HepG2 (cell line): Measurements from ENCODE around the gene NOP56. TPM values are rescaled to one million over a fixed set of nuclear protein-coding genes. Genes with fewer than 3 reads are reported as not detected.

Source experiments
- ATAC-seq: fragments of 200-7000 bp; cut with Tn5 transposase; 3 replicates; pipeline ENCODE4 v1.9.1; 2020; ENCODE audit warnings: mild to moderate bottlenecking, moderate library complexity
- BruUV-seq: library from RNA; stranded (reverse); fragments of 400-500 nt; replicated peaks from 2 replicates; lab custom pipeline; 2021; lab: Mats Ljungman, UMichigan
- CTCF ChIA-PET: fragments of 300-600 bp; formaldehyde crosslinking; extraction: SDS; loops from one replicate; lab custom pipeline; 2021; ENCODE audit warnings: low total read pairs, inconsistent platforms, low intra/inter-chr PET ratio; lab: Yijun Ruan, JAX
- POLR2A ChIA-PET: fragments of 350-600 bp; sonication (Branson Sonifier 250); formaldehyde crosslinking; loops from one replicate; lab custom pipeline; 2020; ENCODE audit warnings: antibody characterized with exemption, inconsistent platforms; lab: Yijun Ruan, JAX
- DNase-seq: peaks from one replicate; pipeline ENCODE4 v3.0.0-alpha.2; 2015; ENCODE audit warnings: low spot score
- FAIRE-seq: peaks from 3 replicates; lab custom pipeline; 2011; peaks lifted over from hg19 to GRCh38; lab: Jason Lieb, UNC
- H2AFZ ChIP-seq: one replicate; pipeline ENCODE4 v1.6.1; 2011; ENCODE audit warnings: low read length, inconsistent platforms
- H3K27ac ChIP-seq: fragments of 300-600 bp; 3 replicates; pipeline ENCODE4 v1.8.0; 2011; ENCODE audit warnings: mixed run types, mild to moderate bottlenecking, mixed read lengths, low read length, inconsistent platforms; ENCODE audit not compliant: insufficient read depth; ENCODE audit errors: extremely low read length
- H3K27me3 ChIP-seq, 2 experiments: fragments of 200-600 bp in 1 of 2; 2 replicates in 1 of 2; 3 replicates in 1 of 2; pipeline versions ENCODE4 v1.6.0 to v1.8.0; 2011; ENCODE audit warnings: low read length in 2 of 2, mild to moderate bottlenecking in 2 of 2, moderate library complexity in 2 of 2, inconsistent platforms in 1 of 2; ENCODE audit not compliant: insufficient read depth in 2 of 2, control insufficient read depth in 1 of 2
- H3K36me3 ChIP-seq, 2 experiments: fragments of 200-600 bp in 1 of 2; replicated peaks in 1 of 2; 2 replicates in 1 of 2; 3 replicates in 1 of 2; pipeline versions ENCODE4 v1.5.1 to v1.8.0; 2011; ENCODE audit warnings: low read length in 2 of 2, inconsistent platforms in 1 of 2; ENCODE audit not compliant: insufficient read depth in 2 of 2, control insufficient read depth in 1 of 2
- H3K4me1 ChIP-seq: 2 replicates; pipeline ENCODE4 v1.5.1; 2012; ENCODE audit warnings: low read length, inconsistent platforms; ENCODE audit not compliant: insufficient read depth
- H3K4me2 ChIP-seq: 2 replicates; pipeline ENCODE4 v1.6.0; 2011; ENCODE audit warnings: low read depth, low read length, inconsistent platforms
- H3K4me3 ChIP-seq, 3 experiments: fragments of 200-600 bp in 1 of 3; sonication (generic), shearing (Covaris generic) in 1 of 3; replicated peaks in 1 of 3; 2 replicates each; pipeline ENCODE4 v1.5.1; 2011 to 2016; ENCODE audit warnings: low read length in 3 of 3, inconsistent platforms in 2 of 3, low read depth in 2 of 3, mild to moderate bottlenecking in 2 of 3, control low read depth in 1 of 3, mixed read lengths in 1 of 3; ENCODE audit not compliant: insufficient read depth in 1 of 3
- H3K79me2 ChIP-seq: one replicate; pipeline ENCODE4 v1.6.1; 2011; ENCODE audit warnings: low read length, inconsistent platforms; ENCODE audit not compliant: insufficient read depth
- H3K9ac ChIP-seq: 2 replicates; pipeline ENCODE4 v1.6.0; 2011; ENCODE audit warnings: mild to moderate bottlenecking, low read depth, low read length, inconsistent platforms; ENCODE audit not compliant: insufficient read depth
- H3K9me3 ChIP-seq: 2 replicates; pipeline ENCODE4 v1.5.1; 2012; ENCODE audit warnings: mild to moderate bottlenecking, low read length
- H4K20me1 ChIP-seq: 2 replicates; pipeline ENCODE4 v1.6.0; 2011; ENCODE audit warnings: inconsistent platforms, mild to moderate bottlenecking, low read length, moderate library complexity; ENCODE audit not compliant: insufficient read depth
- ATF6 ChIP-seq: sonication (generic); formaldehyde crosslinking; conservative IDR thresholded peaks from 2 replicates; pipeline ENCODE4 v1.4.0; 2020; ENCODE audit warnings: missing genetic modification reagents
- PHF20 ChIP-seq: sonication (generic); formaldehyde crosslinking; IDR thresholded peaks from 2 replicates; pipeline ENCODE4 v1.5.0; 2020; ENCODE audit warnings: mild to moderate bottlenecking, missing genetic modification reagents
- RAD51 ChIP-seq: fragments of 450-650 bp; IDR thresholded peaks from 2 replicates; pipeline ENCODE4 v1.6.1; 2016; ENCODE audit warnings: borderline replicate concordance
- WGBS: methylation state at CpG from one replicate; pipeline ENCODE4 v1.1.6; 2017; ENCODE audit warnings: low lambda C conversion rate; 5-methylcytosine and 5-hydroxymethylcytosine counted together
- in situ Hi-C: cut with HindIII; loops from 2 replicates; pipeline ENCODE4 v1.10.0; 2017; ENCODE audit warnings: low pct_unique_long_range_greater_than_20kb; ENCODE audit not compliant: extremely low pct_ligation_motif_present
- intact Hi-C: fragments of 100-400 bp; cut with micrococcal nuclease; formaldehyde crosslinking; loops from one replicate; pipeline ENCODE4 v1.10.0; 2022; ENCODE audit not compliant: unreplicated experiment
- polyA plus RNA-seq, 8 experiments: library from polyadenylated mRNA; depleted of rRNA in 3 of 8; stranded (reverse) in 7 of 8; unstranded in 1 of 8; fragments of >200 nt; fragmentation: Illumina TruSeq in 4 of 8; extraction: Trizol in 4 of 8; gene quantifications; 2 replicates each; pipeline versions ENCODE4 v1.2.1 to v1.2.3, GENCODE V29; 2011 to 2016; ENCODE audit warnings: low read depth in 4 of 8, missing spikeins in 1 of 8, mixed read lengths in 1 of 8; ENCODE audit not compliant: insufficient read depth in 1 of 8
- total RNA-seq, 5 experiments: library from RNA; depleted of rRNA; stranded (reverse); fragments of >200 nt; fragmentation: Illumina TruSeq; extraction: Trizol; gene quantifications; 2 replicates each; pipeline ENCODE4 v1.2.3, GENCODE V29; 2016; ENCODE audit warnings: low read depth in 1 of 5
- TF ChIP-seq, protein P1 (sequence below): sonication (generic); formaldehyde crosslinking; IDR thresholded peaks from 2 replicates; pipeline ENCODE4 v1.8.1; 2023; ENCODE audit warnings: mild to moderate bottlenecking, missing genetic modification reagents
- TF ChIP-seq, protein P2 (sequence below): IDR thresholded peaks from 2 replicates; pipeline ENCODE4 v1.6.1; 2016; ENCODE audit warnings: missing compliant biosample characterization, missing genetic modification reagents, borderline replicate concordance
- TF ChIP-seq, protein P3 (sequence below): sonication (generic); formaldehyde crosslinking; IDR thresholded peaks from 2 replicates; pipeline ENCODE4 v1.5.1; 2020; ENCODE audit warnings: mild to moderate bottlenecking, missing genetic modification reagents, borderline replicate concordance

The NOP56 gene
- total and polyA plus RNA-seq, 2 of the 13 experiments (the other 11 are each of a cell fraction or from before 2014, with no cell fraction given), result 369 to 1,116 TPM

DNA sequence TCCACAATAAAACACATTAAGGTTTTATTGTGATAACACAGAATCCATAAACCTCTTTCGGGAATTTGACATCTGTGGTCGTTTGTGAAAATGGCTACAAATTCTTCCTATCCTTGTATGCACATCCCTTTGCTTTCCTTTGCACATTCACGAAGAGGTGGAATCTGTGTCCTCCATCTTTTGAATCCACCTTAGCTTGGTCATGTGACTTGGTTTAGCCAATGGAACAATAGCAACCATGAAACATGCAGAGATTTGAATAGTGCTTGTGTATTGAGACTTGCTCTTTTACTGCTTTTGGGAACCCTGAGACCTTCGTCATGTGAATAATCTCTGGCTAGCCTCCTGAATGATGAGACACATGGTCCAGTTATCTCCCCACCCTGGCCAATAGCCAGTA lies 49.7 kb upstream of the NOP56 start:
- Histone ChIP-seq H3K4me2 (no peak overlapping the region), H4K20me1 (no peaks in the 10 kb centered on the region), H3K9me3 (peaks cover 25% of the 10 kb centered on the region), H3K27me3 (no peaks in the 10 kb centered on the region; a peak in 1 of 5 replicates), H3K27ac (no peak overlapping the region), H3K36me3 (no peaks in the 10 kb centered on the region), H3K4me1 (no peaks in the 10 kb centered on the region), H3K4me3 (no peak overlapping the region), H2AFZ (no peak overlapping the region), H3K9ac (no peak overlapping the region), H3K79me2 (no peaks in the 10 kb centered on the region)
- 9% methylated on average over 4 of the region's 4 CpGs for WGBS
- intact Hi-C loops, result no loop called here
- BruUV-seq, result no TSS peak
- in situ Hi-C loops, result no loop called here
- POLR2A ChIA-PET, result interaction anchor here (1.5 kb wide), 1 partner anchor 49 kb away, joined by 3 read pairs; the partner anchor contains the start of gene NOP56
- DNase-seq, result no peak
- TF ChIP-seq PHF20 (CRISPR knock-in tag) (no peak), RAD51 (peak; percentile 53; the same call in 1 of the 2 replicates)
- TF ChIP-seq, protein P1, sequence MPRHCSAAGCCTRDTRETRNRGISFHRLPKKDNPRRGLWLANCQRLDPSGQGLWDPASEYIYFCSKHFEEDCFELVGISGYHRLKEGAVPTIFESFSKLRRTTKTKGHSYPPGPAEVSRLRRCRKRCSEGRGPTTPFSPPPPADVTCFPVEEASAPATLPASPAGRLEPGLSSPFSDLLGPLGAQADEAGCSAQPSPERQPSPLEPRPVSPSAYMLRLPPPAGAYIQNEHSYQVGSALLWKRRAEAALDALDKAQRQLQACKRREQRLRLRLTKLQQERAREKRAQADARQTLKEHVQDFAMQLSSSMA (CRISPR knock-in tag), result no peak
- CTCF ChIA-PET, result no interaction called here
- no peak for FAIRE-seq
- ATAC-seq, result no peak

DNA sequence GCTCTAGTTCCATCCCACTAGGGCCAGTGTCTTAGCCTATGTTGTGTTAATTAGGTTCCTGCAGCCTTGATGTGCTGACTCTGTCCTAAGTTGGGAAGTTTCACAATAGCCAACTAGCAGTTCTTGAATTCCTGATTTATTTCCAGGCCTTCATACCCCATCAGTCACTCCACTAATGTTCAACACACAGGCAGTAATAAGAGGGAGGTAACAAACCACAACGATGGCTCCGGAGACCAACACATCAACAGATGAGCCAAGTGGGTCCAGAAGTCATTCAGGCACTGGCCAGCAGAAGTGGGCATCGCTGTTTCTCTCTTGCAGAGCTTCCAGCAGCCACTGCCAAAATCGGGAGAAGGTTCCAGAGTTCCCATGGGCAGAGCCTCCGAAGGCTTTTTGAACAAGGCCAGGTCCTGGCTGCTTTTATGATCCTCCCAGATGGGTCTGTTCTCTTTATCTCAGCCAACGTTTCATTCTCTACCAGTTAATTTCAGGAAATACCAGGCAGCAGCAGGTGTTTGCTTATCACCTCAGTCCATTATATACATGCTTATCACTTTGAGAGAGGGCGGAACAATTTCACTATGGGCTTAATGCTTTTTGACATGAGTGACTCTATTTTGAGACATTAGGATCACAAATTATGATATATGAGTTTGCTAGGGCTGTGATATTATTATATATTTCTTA lies 48.5 kb upstream of the NOP56 start:
- Histone ChIP-seq H3K4me2 (no peak overlapping the region), H3K4me1 (no peaks in the 10 kb centered on the region), H3K36me3 (no peaks in the 10 kb centered on the region), H3K9me3 (peaks cover 25% of the 10 kb centered on the region), H3K4me3 (no peak overlapping the region), H4K20me1 (no peaks in the 10 kb centered on the region), H3K27ac (no peak overlapping the region), H3K9ac (no peak overlapping the region), H3K79me2 (no peaks in the 10 kb centered on the region), H2AFZ (no peak overlapping the region), H3K27me3 (no peaks in the 10 kb centered on the region; a peak in 1 of 5 replicates)
- BruUV-seq, result no TSS peak
- no peak for DNase-seq
- no peak for FAIRE-seq
- 29% methylated on average over 5 of the region's 7 CpGs for WGBS
- in situ Hi-C loops (no loop called here), intact Hi-C loops (no loop called here)
- POLR2A ChIA-PET, result interaction anchor here (1.5 kb wide), 1 partner anchor 48 kb away, joined by 3 read pairs; the partner anchor contains the start of gene NOP56
- ATAC-seq, result no peak
- CTCF ChIA-PET, result no interaction called here
- TF ChIP-seq, protein P2, sequence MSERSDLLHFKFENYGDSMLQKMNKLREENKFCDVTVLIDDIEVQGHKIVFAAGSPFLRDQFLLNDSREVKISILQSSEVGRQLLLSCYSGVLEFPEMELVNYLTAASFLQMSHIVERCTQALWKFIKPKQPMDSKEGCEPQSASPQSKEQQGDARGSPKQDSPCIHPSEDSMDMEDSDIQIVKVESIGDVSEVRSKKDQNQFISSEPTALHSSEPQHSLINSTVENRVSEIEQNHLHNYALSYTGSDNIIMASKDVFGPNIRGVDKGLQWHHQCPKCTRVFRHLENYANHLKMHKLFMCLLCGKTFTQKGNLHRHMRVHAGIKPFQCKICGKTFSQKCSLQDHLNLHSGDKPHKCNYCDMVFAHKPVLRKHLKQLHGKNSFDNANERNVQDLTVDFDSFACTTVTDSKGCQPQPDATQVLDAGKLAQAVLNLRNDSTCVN, result no peak
- TF ChIP-seq, protein P3, sequence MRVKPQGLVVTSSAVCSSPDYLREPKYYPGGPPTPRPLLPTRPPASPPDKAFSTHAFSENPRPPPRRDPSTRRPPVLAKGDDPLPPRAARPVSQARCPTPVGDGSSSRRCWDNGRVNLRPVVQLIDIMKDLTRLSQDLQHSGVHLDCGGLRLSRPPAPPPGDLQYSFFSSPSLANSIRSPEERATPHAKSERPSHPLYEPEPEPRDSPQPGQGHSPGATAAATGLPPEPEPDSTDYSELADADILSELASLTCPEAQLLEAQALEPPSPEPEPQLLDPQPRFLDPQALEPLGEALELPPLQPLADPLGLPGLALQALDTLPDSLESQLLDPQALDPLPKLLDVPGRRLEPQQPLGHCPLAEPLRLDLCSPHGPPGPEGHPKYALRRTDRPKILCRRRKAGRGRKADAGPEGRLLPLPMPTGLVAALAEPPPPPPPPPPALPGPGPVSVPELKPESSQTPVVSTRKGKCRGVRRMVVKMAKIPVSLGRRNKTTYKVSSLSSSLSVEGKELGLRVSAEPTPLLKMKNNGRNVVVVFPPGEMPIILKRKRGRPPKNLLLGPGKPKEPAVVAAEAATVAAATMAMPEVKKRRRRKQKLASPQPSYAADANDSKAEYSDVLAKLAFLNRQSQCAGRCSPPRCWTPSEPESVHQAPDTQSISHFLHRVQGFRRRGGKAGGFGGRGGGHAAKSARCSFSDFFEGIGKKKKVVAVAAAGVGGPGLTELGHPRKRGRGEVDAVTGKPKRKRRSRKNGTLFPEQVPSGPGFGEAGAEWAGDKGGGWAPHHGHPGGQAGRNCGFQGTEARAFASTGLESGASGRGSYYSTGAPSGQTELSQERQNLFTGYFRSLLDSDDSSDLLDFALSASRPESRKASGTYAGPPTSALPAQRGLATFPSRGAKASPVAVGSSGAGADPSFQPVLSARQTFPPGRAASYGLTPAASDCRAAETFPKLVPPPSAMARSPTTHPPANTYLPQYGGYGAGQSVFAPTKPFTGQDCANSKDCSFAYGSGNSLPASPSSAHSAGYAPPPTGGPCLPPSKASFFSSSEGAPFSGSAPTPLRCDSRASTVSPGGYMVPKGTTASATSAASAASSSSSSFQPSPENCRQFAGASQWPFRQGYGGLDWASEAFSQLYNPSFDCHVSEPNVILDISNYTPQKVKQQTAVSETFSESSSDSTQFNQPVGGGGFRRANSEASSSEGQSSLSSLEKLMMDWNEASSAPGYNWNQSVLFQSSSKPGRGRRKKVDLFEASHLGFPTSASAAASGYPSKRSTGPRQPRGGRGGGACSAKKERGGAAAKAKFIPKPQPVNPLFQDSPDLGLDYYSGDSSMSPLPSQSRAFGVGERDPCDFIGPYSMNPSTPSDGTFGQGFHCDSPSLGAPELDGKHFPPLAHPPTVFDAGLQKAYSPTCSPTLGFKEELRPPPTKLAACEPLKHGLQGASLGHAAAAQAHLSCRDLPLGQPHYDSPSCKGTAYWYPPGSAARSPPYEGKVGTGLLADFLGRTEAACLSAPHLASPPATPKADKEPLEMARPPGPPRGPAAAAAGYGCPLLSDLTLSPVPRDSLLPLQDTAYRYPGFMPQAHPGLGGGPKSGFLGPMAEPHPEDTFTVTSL (CRISPR knock-in tag), result no peak
- no peak for TF ChIP-seq ATF6 (CRISPR knock-in tag)
